Liver (tissue), 9 donors: Measurements from ENCODE around the gene TCAIM. TPM values are rescaled to one million over a fixed set of nuclear protein-coding genes. Genes with fewer than 3 reads are reported as not detected.

Experiments used
- DNase-seq: peaks from one replicate; pipeline ENCODE4 v3.0.0-alpha.2; 2017; ENCODE audit warnings: low spot score
- H3K27ac ChIP-seq, 2 donors: one replicate each; pipeline ENCODE4 v1.7.0; 2013; ENCODE audit warnings: inconsistent platforms in 2 of 2, low read length in 2 of 2, control low read depth in 1 of 2, low read depth in 1 of 2, mild to moderate bottlenecking in 1 of 2
- H3K27me3 ChIP-seq, 4 donors: one replicate each; pipeline versions ENCODE4 v1.6.1 to v1.7.0; 2013; ENCODE audit warnings: low read length in 3 of 4, inconsistent platforms in 1 of 4, mild to moderate bottlenecking in 1 of 4, moderate library complexity in 1 of 4; ENCODE audit not compliant: control insufficient read depth in 4 of 4, insufficient read depth in 4 of 4
- H3K36me3 ChIP-seq, 4 donors: one replicate each; pipeline versions ENCODE4 v1.6.1 to v1.7.0; 2013; ENCODE audit warnings: low read length in 3 of 4, mild to moderate bottlenecking in 3 of 4, low read depth in 1 of 4, moderate library complexity in 1 of 4; ENCODE audit not compliant: control insufficient read depth in 4 of 4, insufficient read depth in 3 of 4
- H3K4me1 ChIP-seq, 4 donors: one replicate each; pipeline versions ENCODE4 v1.6.1 to v1.7.0; 2013; ENCODE audit warnings: low read length in 3 of 4, mild to moderate bottlenecking in 3 of 4, moderate library complexity in 1 of 4; ENCODE audit not compliant: control insufficient read depth in 4 of 4, insufficient read depth in 4 of 4
- H3K4me3 ChIP-seq, 3 donors: one replicate each; pipeline versions ENCODE4 v1.6.1 to v1.7.0; 2013; ENCODE audit warnings: low read length in 3 of 3, control low read depth in 1 of 3, low read depth in 1 of 3, mild to moderate bottlenecking in 1 of 3
- H3K9ac ChIP-seq, 2 donors: one replicate each; pipeline ENCODE4 v1.7.0; 2013; ENCODE audit warnings: low read length in 2 of 2, mild to moderate bottlenecking in 2 of 2, moderate library complexity in 2 of 2, control low read depth in 1 of 2, low read depth in 1 of 2
- H3K9me3 ChIP-seq, 4 donors: one replicate each; pipeline versions ENCODE4 v1.6.1 to v1.7.0; 2013; ENCODE audit warnings: low read length in 3 of 4; ENCODE audit not compliant: control insufficient read depth in 4 of 4
- NR2F2 ChIP-seq: IDR thresholded peaks from 2 replicates; pipeline ENCODE4 v1.6.1; 2016; ENCODE audit warnings: antibody characterized with exemption
- RAD21 ChIP-seq, 2 donors: IDR thresholded peaks; 2 replicates each; pipeline ENCODE4 v1.6.1; 2016; ENCODE audit warnings: antibody characterized with exemption in 2 of 2, mild to moderate bottlenecking in 2 of 2
- SP1 ChIP-seq: IDR thresholded peaks from 2 replicates; pipeline ENCODE4 v1.6.1; 2018; ENCODE audit warnings: antibody characterized with exemption, mild to moderate bottlenecking
- TAF1 ChIP-seq: conservative IDR thresholded peaks from 2 replicates; pipeline ENCODE4 v1.6.1; 2016; ENCODE audit warnings: antibody characterized with exemption, mild to moderate bottlenecking
- WGBS: extraction: QIAGEN DNeasy Blood & Tissue Kit; methylation state at CpG from one replicate; pipeline ENCODE4 v1.1.7; 2013; 5-methylcytosine and 5-hydroxymethylcytosine counted together
- polyA plus RNA-seq, 2 donors: library from polyadenylated mRNA; stranded (reverse) in 1 of 2; unstranded in 1 of 2; fragments of 200-250 nt in 1 of 2; fragments of >200 nt in 1 of 2; fragmentation: Nextera tagmentation in 1 of 2; extraction: Ambion mirVana in 1 of 2; gene quantifications; one replicate each; pipeline versions ENCODE4 v1.2.1 to v1.2.3, GENCODE V29; 2013 to 2015
- total RNA-seq, 2 donors: library from RNA; depleted of rRNA; stranded (reverse); fragments of >200 nt; gene quantifications; one replicate each; pipeline ENCODE4 v1.2.3, GENCODE V29; 2014
- TF ChIP-seq, protein P1 (sequence below): IDR thresholded peaks from 2 replicates; pipeline ENCODE4 v1.6.1; 2016; ENCODE audit warnings: antibody characterized with exemption
- TF ChIP-seq, protein P2 (sequence below): IDR thresholded peaks from 2 replicates; pipeline ENCODE4 v1.6.1; 2016; ENCODE audit warnings: antibody characterized with exemption, mild to moderate bottlenecking
- TF ChIP-seq, protein P3 (sequence below): fragments of 150-350 bp; IDR thresholded peaks from 2 replicates; pipeline ENCODE4 v1.5.1; 2017; ENCODE audit warnings: improper control_type of control experiment, low read depth, low read length; ENCODE audit not compliant: missing input control
- donor health status: healthy.
- donor health status: healthy.
- donor health status: healthy.
- donor health status: healthy.
- donor health status: healthy.

Gene TCAIM
- total and polyA plus RNA-seq, 4 donors = 21.0 to 46.6 (median 24.0) TPM

DNA sequence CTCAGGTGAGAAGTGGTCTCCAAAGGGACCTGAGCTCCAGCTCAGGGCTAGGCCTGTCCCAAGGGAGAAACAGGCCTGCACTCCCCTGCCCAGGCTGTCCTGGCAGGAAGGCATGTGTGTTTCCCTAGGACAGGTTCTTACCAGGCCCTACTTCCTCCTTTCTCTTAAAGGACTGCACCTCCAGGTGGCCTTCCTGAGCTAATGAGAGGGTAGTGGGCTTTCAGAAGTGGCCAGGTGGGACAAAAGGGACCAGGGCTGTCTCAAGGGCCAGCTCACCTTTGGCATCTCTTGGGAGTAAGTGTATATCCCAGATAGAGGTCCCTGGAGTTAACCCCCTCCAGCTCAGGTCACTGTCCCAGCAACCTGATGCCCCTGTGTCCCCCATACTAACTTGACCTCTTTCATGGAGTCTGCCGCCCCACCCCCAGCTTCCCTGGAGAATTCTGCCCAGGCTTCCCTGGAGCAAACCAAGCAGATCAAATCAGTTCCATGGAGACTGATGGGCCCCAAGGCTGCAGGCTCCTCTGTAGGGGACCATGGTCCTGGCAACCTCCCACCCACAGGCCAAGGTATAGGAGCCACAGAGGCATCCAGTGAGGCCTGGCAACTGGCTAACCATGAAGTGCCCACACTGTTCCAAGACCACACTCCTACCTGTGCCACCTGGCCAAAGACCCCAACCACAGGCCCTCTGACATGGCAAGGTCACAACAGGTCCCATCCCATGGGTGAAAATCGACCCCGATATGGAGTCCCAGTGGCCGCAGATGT is 71.3 kb downstream of the TCAIM start:
- Histone ChIP-seq H3K36me3 (peaks cover 0 to 6% (median 3%) of the 10 kb centered on the region in 4 donors), H3K4me3 (no peak overlapping the region), H3K4me1 (no peaks in the 10 kb centered on the region), H3K27ac (no peak overlapping the region), H3K9me3 (no peaks in the 10 kb centered on the region), H3K9ac (no peak overlapping the region), H3K27me3 (no peaks in the 10 kb centered on the region)
- DNase-seq = no peak
- WGBS = 83% methylated on average over 4 of the region's 4 CpGs
- TF ChIP-seq TAF1 = no peak
- TF ChIP-seq, protein P1, sequence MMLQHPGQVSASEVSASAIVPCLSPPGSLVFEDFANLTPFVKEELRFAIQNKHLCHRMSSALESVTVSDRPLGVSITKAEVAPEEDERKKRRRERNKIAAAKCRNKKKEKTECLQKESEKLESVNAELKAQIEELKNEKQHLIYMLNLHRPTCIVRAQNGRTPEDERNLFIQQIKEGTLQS = no peak
- TF ChIP-seq SP1 = no peak

DNA sequence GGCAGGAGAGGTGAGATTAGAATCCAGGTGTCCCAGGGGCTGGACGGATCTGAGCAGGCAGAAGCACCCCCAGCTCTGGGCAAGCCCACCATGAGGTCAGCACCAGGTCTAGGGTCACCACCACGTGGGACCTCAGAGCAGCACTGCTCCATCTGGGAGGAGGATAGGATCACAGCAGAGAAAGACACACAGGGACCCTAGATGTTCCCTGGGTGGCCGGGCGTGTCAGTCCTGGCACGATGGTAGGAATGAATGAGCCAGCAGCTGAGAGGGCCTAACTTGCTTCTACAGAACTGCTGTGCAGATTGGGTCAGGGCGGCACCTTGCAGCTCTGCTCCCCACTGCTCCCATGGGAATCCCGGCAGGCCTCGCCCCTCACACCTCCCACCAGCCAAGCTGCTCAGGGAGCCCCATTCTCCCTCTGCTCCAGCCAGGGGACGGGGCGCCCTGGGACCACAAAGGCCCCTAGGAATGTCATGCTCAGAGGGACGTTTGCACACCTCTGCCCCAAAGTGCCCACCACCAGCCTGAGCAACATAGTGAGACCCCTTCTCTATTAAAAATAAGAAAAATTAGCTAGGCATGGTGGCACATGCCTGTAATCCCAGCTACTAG is 72.6 kb downstream of the TCAIM start:
- Histone ChIP-seq H3K9me3 (no peaks in the 10 kb centered on the region), H3K4me1 (no peaks in the 10 kb centered on the region), H3K4me3 (no peak overlapping the region), H3K27ac (no peak overlapping the region), H3K27me3 (no peaks in the 10 kb centered on the region), H3K9ac (no peak overlapping the region), H3K36me3 (peaks cover 0 to 6% (median 3%) of the 10 kb centered on the region in 4 donors)
- no peak for DNase-seq
- TF ChIP-seq, protein P2, sequence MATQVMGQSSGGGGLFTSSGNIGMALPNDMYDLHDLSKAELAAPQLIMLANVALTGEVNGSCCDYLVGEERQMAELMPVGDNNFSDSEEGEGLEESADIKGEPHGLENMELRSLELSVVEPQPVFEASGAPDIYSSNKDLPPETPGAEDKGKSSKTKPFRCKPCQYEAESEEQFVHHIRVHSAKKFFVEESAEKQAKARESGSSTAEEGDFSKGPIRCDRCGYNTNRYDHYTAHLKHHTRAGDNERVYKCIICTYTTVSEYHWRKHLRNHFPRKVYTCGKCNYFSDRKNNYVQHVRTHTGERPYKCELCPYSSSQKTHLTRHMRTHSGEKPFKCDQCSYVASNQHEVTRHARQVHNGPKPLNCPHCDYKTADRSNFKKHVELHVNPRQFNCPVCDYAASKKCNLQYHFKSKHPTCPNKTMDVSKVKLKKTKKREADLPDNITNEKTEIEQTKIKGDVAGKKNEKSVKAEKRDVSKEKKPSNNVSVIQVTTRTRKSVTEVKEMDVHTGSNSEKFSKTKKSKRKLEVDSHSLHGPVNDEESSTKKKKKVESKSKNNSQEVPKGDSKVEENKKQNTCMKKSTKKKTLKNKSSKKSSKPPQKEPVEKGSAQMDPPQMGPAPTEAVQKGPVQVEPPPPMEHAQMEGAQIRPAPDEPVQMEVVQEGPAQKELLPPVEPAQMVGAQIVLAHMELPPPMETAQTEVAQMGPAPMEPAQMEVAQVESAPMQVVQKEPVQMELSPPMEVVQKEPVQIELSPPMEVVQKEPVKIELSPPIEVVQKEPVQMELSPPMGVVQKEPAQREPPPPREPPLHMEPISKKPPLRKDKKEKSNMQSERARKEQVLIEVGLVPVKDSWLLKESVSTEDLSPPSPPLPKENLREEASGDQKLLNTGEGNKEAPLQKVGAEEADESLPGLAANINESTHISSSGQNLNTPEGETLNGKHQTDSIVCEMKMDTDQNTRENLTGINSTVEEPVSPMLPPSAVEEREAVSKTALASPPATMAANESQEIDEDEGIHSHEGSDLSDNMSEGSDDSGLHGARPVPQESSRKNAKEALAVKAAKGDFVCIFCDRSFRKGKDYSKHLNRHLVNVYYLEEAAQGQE = no peak
- TF ChIP-seq, protein P3, sequence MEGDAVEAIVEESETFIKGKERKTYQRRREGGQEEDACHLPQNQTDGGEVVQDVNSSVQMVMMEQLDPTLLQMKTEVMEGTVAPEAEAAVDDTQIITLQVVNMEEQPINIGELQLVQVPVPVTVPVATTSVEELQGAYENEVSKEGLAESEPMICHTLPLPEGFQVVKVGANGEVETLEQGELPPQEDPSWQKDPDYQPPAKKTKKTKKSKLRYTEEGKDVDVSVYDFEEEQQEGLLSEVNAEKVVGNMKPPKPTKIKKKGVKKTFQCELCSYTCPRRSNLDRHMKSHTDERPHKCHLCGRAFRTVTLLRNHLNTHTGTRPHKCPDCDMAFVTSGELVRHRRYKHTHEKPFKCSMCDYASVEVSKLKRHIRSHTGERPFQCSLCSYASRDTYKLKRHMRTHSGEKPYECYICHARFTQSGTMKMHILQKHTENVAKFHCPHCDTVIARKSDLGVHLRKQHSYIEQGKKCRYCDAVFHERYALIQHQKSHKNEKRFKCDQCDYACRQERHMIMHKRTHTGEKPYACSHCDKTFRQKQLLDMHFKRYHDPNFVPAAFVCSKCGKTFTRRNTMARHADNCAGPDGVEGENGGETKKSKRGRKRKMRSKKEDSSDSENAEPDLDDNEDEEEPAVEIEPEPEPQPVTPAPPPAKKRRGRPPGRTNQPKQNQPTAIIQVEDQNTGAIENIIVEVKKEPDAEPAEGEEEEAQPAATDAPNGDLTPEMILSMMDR = no peak
- 88% methylated on average over 11 of the region's 11 CpGs for WGBS

DNA sequence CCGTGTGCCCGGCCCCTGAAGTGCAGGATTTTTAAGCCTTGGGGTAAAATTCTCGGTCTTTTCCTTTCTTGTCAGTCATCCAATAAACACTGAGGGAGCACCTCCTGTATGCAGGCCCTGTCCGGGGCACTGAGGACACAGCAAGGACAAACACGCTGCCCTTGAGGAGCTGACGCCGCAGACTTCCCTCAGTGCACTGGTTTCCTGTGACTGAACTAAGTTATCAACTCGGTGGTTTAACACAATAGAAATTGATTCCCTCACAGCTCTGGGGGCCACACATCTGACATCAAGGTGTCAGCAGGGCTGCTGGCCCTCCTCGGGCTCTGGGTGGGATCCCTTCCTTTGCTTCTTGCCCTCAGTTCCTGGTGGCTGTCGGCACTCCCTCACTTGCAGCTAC is 73.8 kb downstream of the TCAIM start:
- peaks cover 0 to 5% (median 1%) of the 10 kb centered on the region in 4 donors for H3K36me3 ChIP-seq
- WGBS = 79% methylated on average over 10 of the region's 10 CpGs
- no peak overlapping the region for H3K9ac ChIP-seq
- H3K4me1 ChIP-seq = no peaks in the 10 kb centered on the region
- TF ChIP-seq RAD21 (IDR thresholded peaks at IDR 0.05) (no peak), NR2F2 (peak; percentile 19)
- no peaks in the 10 kb centered on the region for H3K27me3 ChIP-seq
- no peaks in the 10 kb centered on the region for H3K9me3 ChIP-seq
- no peak for DNase-seq
- H3K4me3 ChIP-seq = no peak overlapping the region
- H3K27ac ChIP-seq = no peak overlapping the region
